Tibial nerve (tissue), 4 donors: ENCODE measurements around the gene ECE1. TPM values are rescaled to one million over a fixed set of nuclear protein-coding genes. Genes with fewer than 3 reads are reported as not detected.

Experiments
- DNase-seq, 2 donors: peaks; one replicate each; pipeline ENCODE4 v3.0.0-alpha.2; 2019; ENCODE audit warnings: low spot score in 2 of 2
- H3K27ac ChIP-seq, 4 donors: fragments of 200-600 bp; sonication (generic) in 3 of 4; one replicate each; pipeline ENCODE4 v1.5.1; 2017 to 2019; ENCODE audit warnings: mild to moderate bottlenecking in 1 of 4
- H3K27me3 ChIP-seq, 2 donors: fragments of 200-600 bp; sonication (generic) in 1 of 2; one replicate each; pipeline versions ENCODE4 v1.5.1 to v1.6.0; 2017 to 2019
- H3K36me3 ChIP-seq, 3 donors: fragments of 200-600 bp; sonication (generic); one replicate each; pipeline ENCODE4 v1.5.1; 2018 to 2019
- H3K4me1 ChIP-seq, 4 donors: fragments of 200-600 bp; sonication (generic) in 3 of 4; one replicate each; pipeline ENCODE4 v1.5.1; 2017 to 2019
- H3K4me3 ChIP-seq, 4 donors: fragments of 200-600 bp; sonication (generic) in 3 of 4; one replicate each; pipeline ENCODE4 v1.5.1; 2017 to 2019; ENCODE audit warnings: mild to moderate bottlenecking in 1 of 4, moderate library complexity in 1 of 4
- H3K9me3 ChIP-seq, 4 donors: fragments of 200-600 bp; sonication (generic) in 3 of 4; one replicate each; pipeline ENCODE4 v1.5.1; 2017 to 2019
- EP300 ChIP-seq, 2 donors: sonication (generic); formaldehyde crosslinking; IDR thresholded peaks; one replicate each; pipeline ENCODE4 v1.6.1; 2017; ENCODE audit warnings: antibody characterized with exemption in 2 of 2, mild to moderate bottlenecking in 1 of 2
- POLR2A ChIP-seq, 2 donors: fragments of 450-650 bp; IDR thresholded peaks; one replicate each; pipeline ENCODE4 v1.6.1; 2017; ENCODE audit warnings: antibody characterized with exemption in 2 of 2, mild to moderate bottlenecking in 2 of 2, moderate library complexity in 2 of 2
- WGBS, 2 donors: methylation state at CpG; one replicate each; pipeline ENCODE4 v1.1.5; 2018; 5-methylcytosine and 5-hydroxymethylcytosine counted together
- total RNA-seq, 4 donors: library from RNA; depleted of rRNA; stranded (reverse); fragments of >200 nt; gene quantifications; one replicate each; pipeline ENCODE4 v1.1.0, GENCODE V29; 2016
- TF ChIP-seq, protein P1 (sequence below), 5 experiments: fragments of 200-600 bp in 3 of 5; fragments of 450-650 bp in 2 of 5; sonication (generic) in 3 of 5; IDR thresholded peaks; one replicate each; pipeline ENCODE4 v1.5.1; 2016 to 2019; ENCODE audit warnings: antibody characterized with exemption in 5 of 5, mild to moderate bottlenecking in 3 of 5, moderate library complexity in 2 of 5

Gene ECE1
- total RNA-seq, 4 donors from 2014 or later = 84.1 to 128 (median 110) TPM

DNA sequence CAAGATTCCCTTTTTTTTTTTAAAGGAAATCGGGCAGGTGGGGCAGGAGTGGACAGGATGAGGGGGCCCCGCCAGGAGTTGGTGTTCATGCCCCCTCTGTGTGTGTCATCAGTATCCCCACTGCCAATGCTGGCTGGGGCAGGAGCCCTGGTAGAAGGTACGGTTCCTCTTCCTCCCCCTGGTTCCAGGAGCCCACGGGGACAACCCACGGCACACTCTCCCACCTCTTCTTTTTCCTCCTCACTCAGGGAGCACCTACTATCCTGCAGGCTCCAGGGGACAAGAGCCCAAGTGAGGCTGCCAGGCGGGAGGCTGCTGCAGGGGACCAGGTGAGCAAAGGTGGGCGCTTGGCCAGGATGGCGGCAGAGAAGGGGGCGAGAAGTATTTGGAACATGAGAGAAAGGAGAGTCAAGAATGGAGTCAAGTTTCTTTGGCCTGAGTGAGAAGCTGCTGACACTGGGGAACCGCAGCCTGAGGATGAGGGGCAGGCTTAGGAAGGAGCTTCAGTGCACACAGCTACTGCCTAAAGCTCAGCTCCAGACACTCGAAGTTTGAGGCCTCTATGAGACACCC, 26.5 kb downstream of the ECE1 start:
- Histone ChIP-seq H3K27ac (peak overlapping the region; percentile 62 to 96 (median 84)), H3K4me3 (no peak overlapping the region), H3K27me3 (no peaks in the 10 kb centered on the region), H3K4me1 (peaks cover 0 to 89% (median 41%) of the 10 kb centered on the region in 4 donors), H3K9me3 (no peaks in the 10 kb centered on the region), H3K36me3 (peaks cover 0 to 44% (median 5%) of the 10 kb centered on the region in 3 donors)
- no peak for DNase-seq
- TF ChIP-seq, protein P1, sequence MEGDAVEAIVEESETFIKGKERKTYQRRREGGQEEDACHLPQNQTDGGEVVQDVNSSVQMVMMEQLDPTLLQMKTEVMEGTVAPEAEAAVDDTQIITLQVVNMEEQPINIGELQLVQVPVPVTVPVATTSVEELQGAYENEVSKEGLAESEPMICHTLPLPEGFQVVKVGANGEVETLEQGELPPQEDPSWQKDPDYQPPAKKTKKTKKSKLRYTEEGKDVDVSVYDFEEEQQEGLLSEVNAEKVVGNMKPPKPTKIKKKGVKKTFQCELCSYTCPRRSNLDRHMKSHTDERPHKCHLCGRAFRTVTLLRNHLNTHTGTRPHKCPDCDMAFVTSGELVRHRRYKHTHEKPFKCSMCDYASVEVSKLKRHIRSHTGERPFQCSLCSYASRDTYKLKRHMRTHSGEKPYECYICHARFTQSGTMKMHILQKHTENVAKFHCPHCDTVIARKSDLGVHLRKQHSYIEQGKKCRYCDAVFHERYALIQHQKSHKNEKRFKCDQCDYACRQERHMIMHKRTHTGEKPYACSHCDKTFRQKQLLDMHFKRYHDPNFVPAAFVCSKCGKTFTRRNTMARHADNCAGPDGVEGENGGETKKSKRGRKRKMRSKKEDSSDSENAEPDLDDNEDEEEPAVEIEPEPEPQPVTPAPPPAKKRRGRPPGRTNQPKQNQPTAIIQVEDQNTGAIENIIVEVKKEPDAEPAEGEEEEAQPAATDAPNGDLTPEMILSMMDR (IDR thresholded peaks at IDR 0.05) = no peak
- TF ChIP-seq POLR2A (IDR thresholded peaks at IDR 0.05) (no peak), EP300 (IDR thresholded peaks at IDR 0.05) (no peak)
- WGBS, 2 donors = 88 to 91% methylated on average over 11 of the region's 11 CpGs

DNA sequence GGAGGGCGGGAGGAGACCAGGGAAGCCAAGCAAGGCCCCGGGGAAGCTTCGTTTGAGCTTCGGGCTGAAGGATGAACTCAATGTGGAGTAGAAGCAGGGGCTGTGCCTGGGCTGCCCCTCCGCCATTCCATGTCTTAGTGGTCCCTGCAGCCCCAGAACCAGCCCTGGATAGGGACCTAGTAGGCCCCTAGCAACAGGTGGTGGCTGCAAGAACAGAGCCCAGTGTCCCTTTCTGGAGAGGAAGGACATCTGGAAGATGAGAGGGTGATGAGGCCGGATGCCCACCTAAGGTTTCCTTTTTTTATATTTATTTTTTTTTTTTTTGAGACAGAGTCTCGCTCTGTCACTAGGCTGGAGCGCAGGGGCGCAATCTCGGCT, 27.2 kb downstream of the ECE1 start:
- 65 to 77% methylated on average over 10 of the region's 10 CpGs for WGBS, 2 donors
- peak overlapping the region; percentile 79 to 96 (median 92) for H3K27ac ChIP-seq
- peaks cover 0 to 44% (median 5%) of the 10 kb centered on the region in 3 donors for H3K36me3 ChIP-seq

DNA sequence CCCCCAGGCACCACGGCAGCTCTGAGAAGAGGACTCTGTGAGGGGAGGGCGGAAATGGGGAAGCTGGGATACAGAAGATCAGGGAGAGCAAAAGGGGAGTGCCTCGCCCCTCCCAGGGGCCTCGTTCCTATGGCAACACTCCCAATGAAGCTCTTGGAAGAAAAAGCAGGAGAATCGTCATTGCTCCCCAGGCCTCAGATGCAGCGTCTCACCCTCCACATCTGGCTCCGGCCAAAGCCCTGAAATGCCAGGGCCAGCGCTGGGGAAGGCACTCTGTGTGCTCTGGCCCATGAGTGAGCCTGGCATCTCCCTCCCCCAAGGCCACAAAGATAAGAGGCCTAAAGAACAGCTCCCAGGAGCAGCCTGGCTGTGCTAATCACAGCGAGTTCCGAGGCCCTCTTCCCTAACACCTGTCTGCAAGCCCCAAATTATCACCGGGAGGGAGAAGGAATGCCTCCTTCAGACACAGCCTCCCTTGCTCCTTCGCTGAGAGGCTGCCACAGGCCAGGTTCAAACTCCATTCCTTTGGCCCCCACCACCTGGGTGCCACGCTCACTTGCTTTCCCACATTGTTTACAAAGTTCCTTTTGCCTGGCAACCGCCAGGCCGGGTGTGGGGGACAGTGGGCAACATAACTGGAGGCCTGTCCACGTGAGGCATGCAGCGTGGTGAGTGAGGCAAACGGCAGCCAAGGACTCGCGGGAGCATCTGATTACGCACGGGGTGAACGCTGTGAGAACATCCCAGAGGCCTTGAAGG, 27.8 kb downstream of the ECE1 start:
- peak overlapping the region; percentile 79 to 96 (median 92) for H3K27ac ChIP-seq
- peak; percentile 57 to 81 for TF ChIP-seq EP300 (IDR thresholded peaks at IDR 0.05)
- TF ChIP-seq POLR2A (IDR thresholded peaks at IDR 0.05) = peak in 1 of 2 donors; percentile 8
- TF ChIP-seq, protein P1 (IDR thresholded peaks at IDR 0.05) = no peak
- DNase-seq = peak; percentile 77 to 78
- peaks cover under 1 to 44% (median 5%) of the 10 kb centered on the region in 3 donors for H3K36me3 ChIP-seq
- H3K4me3 ChIP-seq = peak overlapping the region in 1 of 4 donors; percentile 19
- 24 to 27% methylated on average over 22 to 23 of the region's 23 CpGs for WGBS, 2 donors
- no peaks in the 10 kb centered on the region for H3K27me3 ChIP-seq
- peaks cover 0 to 77% (median 35%) of the 10 kb centered on the region in 4 donors for H3K4me1 ChIP-seq
- no peaks in the 10 kb centered on the region for H3K9me3 ChIP-seq

More for the DNA sequence above, 27.2 kb downstream of the ECE1 start:
- no peaks in the 10 kb centered on the region for H3K9me3 ChIP-seq
- no peaks in the 10 kb centered on the region for H3K27me3 ChIP-seq
- H3K4me3 ChIP-seq = no peak overlapping the region
- peaks cover 0 to 82% (median 35%) of the 10 kb centered on the region in 4 donors for H3K4me1 ChIP-seq
- DNase-seq = no peak
- TF ChIP-seq, protein P1 (IDR thresholded peaks at IDR 0.05) = no peak
- TF ChIP-seq EP300 (IDR thresholded peaks at IDR 0.05) (no peak), POLR2A (IDR thresholded peaks at IDR 0.05) (peak in 1 of 2 donors; percentile 5)

DNA sequence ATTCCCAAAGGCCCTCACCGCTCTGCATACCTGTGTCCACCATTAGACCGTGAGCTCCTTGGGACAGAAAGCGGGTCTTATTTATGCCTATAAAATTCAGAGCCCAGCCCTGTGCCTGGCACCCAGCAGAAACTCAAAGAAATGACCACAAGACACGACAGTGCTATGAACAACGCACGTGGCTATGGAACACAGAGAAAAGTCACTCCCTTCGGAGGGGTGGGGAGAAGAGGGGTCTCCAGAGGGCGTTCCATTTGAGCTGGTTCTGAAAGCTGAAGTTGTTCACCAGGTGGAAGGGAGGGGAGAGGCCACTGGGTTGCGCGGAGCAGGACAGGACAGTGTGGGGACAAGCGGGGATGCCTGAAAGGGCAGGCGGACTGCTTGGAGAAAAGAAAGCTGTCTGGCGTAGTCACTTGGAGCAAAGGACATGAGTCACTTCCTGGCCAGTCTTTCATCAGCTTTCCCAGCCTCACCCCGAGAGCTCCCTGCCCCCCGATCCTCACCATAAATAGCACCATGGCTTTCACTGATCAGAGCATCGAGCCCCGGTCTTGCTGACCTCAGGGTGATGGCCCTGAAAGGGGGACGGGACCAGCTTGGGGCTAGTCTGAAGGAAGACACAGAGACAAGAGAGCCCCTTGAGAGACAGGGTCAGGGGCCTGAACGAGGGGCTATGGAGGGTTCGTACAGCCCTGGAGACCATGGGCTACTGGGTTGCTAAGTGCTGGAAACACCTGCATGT, 28.5 kb downstream of the ECE1 start:
- 31 to 36% methylated on average over 20 of the region's 20 CpGs for WGBS, 2 donors
- peak overlapping the region; percentile 79 to 96 (median 92) for H3K27ac ChIP-seq
- H3K4me1 ChIP-seq = peaks cover 0 to 70% (median 35%) of the 10 kb centered on the region in 4 donors
- no peaks in the 10 kb centered on the region for H3K9me3 ChIP-seq
- TF ChIP-seq, protein P1 (IDR thresholded peaks at IDR 0.05) = peak in 2 of 5 experiments; percentile 8 to 14
- peak in 1 of 2 donors; percentile 32 for TF ChIP-seq POLR2A (IDR thresholded peaks at IDR 0.05)
- TF ChIP-seq EP300 (IDR thresholded peaks at IDR 0.05) = peak in 1 of 2 donors; percentile 61
- H3K36me3 ChIP-seq = peaks cover 5 to 44% (median 8%) of the 10 kb centered on the region in 3 donors
- DNase-seq = peak; percentile 59 to 73
- H3K4me3 ChIP-seq = peak overlapping the region in 1 of 4 donors; percentile 19
- H3K27me3 ChIP-seq = no peaks in the 10 kb centered on the region
